ENCODE measurements around the gene MTCL1. TPM values are rescaled to one million over a fixed set of nuclear protein-coding genes. Genes with fewer than 3 reads are reported as not detected.

The MTCL1 gene
- total RNA-seq, 6 experiments from 2014 or later, result 1.4 to 7.4 (median 3.6) TPM

DNA sequence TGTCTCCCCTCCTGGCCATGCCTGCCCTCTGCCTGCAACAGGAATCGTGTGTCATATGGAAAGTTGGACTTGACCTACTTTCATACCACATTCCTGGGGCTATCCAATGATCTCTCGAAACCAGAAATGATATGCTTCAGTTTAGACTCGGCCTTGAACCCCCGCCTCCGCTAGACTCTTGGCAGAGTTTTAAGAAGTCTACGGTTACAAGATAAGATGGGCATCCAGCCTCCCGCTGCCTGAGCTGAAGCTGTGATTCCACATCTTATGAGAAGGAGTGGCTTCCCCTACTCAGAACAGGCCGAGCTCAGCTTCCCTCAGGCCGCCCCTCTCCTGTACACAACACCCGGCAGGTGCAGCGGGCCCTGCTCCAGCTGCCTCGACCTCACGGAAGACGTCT lies 73.9 kb downstream of the MTCL1 start:
- intact Hi-C loops (cut with DNase I), result no loop called here
- H3K27ac ChIP-seq, result no peak overlapping the region
- no peak for TF ChIP-seq POLR2A (IDR thresholded peaks at IDR 0.05)
- TF ChIP-seq, protein P1, sequence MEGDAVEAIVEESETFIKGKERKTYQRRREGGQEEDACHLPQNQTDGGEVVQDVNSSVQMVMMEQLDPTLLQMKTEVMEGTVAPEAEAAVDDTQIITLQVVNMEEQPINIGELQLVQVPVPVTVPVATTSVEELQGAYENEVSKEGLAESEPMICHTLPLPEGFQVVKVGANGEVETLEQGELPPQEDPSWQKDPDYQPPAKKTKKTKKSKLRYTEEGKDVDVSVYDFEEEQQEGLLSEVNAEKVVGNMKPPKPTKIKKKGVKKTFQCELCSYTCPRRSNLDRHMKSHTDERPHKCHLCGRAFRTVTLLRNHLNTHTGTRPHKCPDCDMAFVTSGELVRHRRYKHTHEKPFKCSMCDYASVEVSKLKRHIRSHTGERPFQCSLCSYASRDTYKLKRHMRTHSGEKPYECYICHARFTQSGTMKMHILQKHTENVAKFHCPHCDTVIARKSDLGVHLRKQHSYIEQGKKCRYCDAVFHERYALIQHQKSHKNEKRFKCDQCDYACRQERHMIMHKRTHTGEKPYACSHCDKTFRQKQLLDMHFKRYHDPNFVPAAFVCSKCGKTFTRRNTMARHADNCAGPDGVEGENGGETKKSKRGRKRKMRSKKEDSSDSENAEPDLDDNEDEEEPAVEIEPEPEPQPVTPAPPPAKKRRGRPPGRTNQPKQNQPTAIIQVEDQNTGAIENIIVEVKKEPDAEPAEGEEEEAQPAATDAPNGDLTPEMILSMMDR (IDR thresholded peaks at IDR 0.05), result no peak

DNA sequence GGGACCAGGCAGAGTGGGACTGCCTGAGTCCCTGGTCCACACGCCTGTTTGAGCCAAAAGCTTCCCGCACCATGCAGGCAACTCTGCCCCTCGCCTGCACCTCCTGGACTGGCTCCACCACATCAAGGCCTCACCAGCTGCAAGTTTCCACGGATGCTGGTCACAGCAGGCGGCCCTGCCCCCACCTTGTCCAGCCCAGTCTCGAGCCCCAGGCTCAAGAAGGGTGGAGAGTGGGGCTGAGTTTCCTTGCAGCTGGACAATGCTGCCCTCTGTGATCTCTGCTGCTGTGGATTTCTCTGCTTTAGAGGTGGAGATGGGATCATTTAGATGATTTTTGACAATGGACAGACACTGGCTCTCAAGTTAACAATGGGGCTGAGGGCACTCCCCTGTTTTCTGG lies 74.9 kb downstream of the MTCL1 start:
- no peak for ATAC-seq

More for the DNA sequence above, 73.9 kb downstream of the MTCL1 start:
- no peak for DNase-seq
- ATAC-seq, result no peak
- Histone ChIP-seq H3K4me1 (no peaks in the 10 kb centered on the region), H3K4me3 (no peak overlapping the region), H3K9me3 (no peaks in the 10 kb centered on the region), H3K36me3 (no peaks in the 10 kb centered on the region), H3K27me3 (no peaks in the 10 kb centered on the region)
- WGBS (ENCODE audit: insufficient coverage, low coverage, low lambda C conversion rate, missing lambda C conversion rate), result no CpG with 5 or more reads among the region's 14 CpGs

DNA sequence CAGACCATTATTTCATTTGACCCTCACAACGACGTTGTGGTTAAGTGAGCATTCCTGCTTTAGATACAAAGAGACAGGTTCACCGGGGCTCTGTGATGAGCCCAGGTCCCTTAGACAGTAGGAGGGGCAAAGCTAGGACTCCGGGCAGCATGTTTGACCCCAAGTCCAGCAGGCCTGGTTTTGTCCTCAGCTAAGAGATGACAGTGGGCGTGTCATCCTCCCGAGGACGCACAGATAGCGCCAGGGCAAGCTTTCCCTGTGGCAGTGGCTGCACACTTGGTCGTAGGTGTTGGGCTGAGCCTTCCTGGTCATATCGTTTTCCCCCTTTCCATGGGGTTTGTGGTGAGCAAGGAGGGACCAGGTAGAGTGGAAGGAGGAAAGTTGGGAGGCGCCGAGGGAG lies 76.3 kb downstream of the MTCL1 start:
- no peak for TF ChIP-seq POLR2A (IDR thresholded peaks at IDR 0.05)
- TF ChIP-seq, protein P1 (IDR thresholded peaks at IDR 0.05), result no peak
- no peaks in the 10 kb centered on the region for H3K36me3 ChIP-seq
- H3K27me3 ChIP-seq, result no peaks in the 10 kb centered on the region
- no peak overlapping the region for H3K4me3 ChIP-seq
- ATAC-seq (no peak), DNase-seq (no peak)
- H3K27ac ChIP-seq, result no peak overlapping the region
- WGBS (ENCODE audit: insufficient coverage, low coverage, low lambda C conversion rate, missing lambda C conversion rate), result 69% methylated on average over 9 of the region's 12 CpGs
- H3K9me3 ChIP-seq, result no peaks in the 10 kb centered on the region
- intact Hi-C loops (cut with DNase I), result no loop called here
- no peaks in the 10 kb centered on the region for H3K4me1 ChIP-seq

More for the DNA sequence above, 74.9 kb downstream of the MTCL1 start:
- no peak for DNase-seq
- WGBS (ENCODE audit: insufficient coverage, low coverage, low lambda C conversion rate, missing lambda C conversion rate), result 82% methylated on average over 3 of the region's 6 CpGs
- intact Hi-C loops (cut with DNase I), result no loop called here
- H3K4me3 ChIP-seq, result no peak overlapping the region
- H3K36me3 ChIP-seq, result no peaks in the 10 kb centered on the region
- H3K4me1 ChIP-seq, result no peaks in the 10 kb centered on the region
- H3K9me3 ChIP-seq, result no peaks in the 10 kb centered on the region
- H3K27ac ChIP-seq, result no peak overlapping the region
- TF ChIP-seq, protein P1 (IDR thresholded peaks at IDR 0.05), result no peak
- no peak for TF ChIP-seq POLR2A (IDR thresholded peaks at IDR 0.05)
- no peaks in the 10 kb centered on the region for H3K27me3 ChIP-seq

DNA sequence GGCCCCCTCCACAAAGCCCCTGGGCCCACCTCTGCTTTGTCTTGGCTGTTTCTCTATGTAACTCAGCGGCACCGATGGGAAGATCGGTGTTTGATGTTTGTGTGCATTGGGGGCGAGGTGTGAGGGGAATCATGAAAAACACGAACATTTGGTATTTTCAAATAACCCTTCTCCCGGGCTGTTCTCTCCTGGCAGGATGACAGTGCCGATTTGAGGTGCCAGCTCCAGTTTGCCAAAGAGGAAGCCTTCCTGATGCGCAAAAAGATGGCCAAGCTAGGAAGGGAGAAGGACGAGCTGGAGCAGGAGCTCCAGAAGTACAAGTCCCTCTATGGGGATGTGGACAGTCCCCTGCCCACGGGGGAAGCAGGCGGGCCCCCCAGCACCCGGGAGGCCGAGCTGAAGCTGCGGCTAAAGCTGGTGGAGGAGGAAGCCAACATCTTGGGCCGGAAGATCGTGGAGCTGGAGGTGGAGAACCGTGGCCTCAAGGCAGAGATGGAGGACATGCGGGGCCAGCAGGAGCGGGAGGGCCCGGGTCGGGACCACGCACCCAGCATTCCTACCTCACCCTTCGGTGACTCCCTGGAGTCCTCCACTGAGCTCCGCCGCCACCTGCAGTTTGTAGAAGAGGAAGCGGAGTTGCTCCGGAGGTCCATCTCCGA lies 78.1 kb downstream of the MTCL1 start:
- WGBS (ENCODE audit: insufficient coverage, low coverage, low lambda C conversion rate, missing lambda C conversion rate), result 88% methylated on average over 7 of the region's 28 CpGs
- Histone ChIP-seq H3K36me3 (no peaks in the 10 kb centered on the region), H3K27ac (no peak overlapping the region), H3K9me3 (no peaks in the 10 kb centered on the region), H3K4me3 (no peak overlapping the region), H3K4me1 (no peaks in the 10 kb centered on the region), H3K27me3 (no peaks in the 10 kb centered on the region)
- intact Hi-C loops (cut with DNase I), result no loop called here
- ATAC-seq, result no peak
- TF ChIP-seq, protein P1 (IDR thresholded peaks at IDR 0.05), result no peak
- TF ChIP-seq POLR2A (IDR thresholded peaks at IDR 0.05), result no peak
- no peak for DNase-seq

Data from right lobe of liver (tissue), 6 donors.